Endothelial cell of hepatic sinusoid (primary cell): ENCODE measurements around the gene PHACTR2.
"Not testable (repeated sequence)": the region's sequence is repeated elsewhere in the genome, so short reads cannot be mapped to it uniquely, and the experiment has no call there.

Experiments
- in situ Hi-C: cut with HindIII; loops from 2 replicates; pipeline ENCODE4 v1.10.0; 2017; ENCODE audit warnings: low sequenced_read_pairs

PHACTR2 gene

DNA sequence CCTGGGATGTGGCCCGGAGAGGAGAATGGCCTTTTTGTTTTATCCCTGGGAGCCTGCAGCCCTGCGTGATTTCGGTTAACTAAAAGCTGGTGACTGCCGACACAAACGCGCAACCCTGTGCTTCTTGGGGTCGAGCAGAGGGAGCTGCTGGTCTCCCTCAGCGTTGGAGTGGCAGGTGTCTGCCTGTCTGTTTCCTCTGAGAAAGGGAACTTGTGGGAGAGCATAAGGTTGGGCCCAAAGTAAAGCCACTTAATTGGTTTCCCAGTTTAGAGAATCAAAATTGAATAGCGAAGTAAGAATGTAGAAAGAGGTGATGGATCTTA lies 165.9 kb downstream of the PHACTR2 start:
- in situ Hi-C loops = no loop called here

DNA sequence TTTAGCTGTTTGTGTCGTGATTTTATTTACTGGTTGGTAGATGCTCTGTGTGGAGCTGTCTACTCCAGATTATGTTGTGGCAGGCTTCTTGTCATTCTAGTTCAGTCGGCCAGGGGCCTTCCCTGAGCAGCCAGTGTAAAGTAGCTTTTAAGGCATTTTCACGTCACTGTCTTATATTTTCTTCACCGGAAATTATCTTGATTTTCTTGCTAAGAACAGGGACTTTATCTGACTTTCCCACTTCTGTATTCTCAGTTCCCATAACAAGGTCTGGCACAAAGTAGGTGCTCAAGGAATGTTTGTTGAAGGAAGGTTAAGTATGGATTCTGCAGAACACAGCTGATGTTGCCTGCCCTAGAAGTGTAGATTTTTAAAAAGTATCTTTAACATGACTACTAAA lies 166.2 kb downstream of the PHACTR2 start:
- in situ Hi-C loops = no loop called here

DNA sequence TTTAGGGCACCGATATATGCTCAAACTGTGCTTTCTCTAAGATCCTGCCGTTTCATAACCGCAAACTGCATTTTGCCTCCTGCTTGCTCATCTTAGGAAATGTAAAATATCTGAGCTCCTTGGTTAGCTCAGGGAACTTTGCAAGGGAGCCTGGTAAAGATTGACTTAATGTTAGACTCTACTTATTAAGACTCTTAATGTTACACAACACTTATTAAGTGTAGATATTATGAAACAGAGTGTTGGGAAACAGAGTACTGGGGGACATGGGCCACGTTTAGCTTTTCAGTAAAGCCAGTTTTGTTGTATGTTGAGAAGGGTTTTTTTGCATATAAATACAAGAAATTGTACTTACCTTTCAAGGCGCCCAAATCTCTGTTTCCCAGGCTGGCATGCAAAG lies 167.3 kb downstream of the PHACTR2 start:
- in situ Hi-C loops = no loop called here

DNA sequence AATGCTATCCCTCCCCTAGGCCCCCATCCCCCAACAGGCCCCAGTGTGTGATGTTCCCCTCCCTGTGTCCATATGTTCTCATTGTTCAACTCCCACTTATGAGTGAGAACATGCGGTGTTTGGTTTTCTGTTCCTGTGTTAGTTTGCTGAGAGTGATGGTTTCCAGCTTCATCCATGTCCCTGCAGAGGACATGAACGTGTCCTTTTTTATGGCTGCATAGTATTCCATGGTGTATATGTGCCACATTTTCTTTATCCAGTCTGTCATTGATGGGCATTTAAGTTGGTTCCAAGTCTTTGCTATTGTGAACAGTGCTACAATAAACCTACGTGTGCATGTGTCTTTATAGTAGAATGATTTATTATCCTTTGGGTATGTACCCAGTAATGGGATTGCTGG lies 173.9 kb downstream of the PHACTR2 start:
- in situ Hi-C loops = not testable (repeated sequence)

DNA sequence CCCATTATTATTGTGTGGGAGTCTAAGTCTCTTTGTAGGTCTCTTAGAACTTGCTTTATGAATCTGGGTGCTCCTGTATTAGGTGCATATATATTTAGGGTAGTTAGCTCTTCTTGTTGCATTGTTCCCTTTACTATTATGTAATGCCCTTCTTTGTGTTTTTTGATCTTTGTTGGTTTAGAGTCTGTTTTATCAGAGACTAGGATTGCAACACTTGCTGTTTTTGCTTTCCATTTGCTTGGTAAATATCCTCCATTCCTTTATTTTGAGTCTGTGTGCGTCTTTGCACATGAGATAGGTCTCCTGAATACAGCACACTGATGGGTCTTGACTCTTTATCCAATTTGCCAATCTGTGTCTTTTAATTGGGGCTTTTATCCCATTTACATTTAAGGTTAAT lies 177.3 kb downstream of the PHACTR2 start:
- in situ Hi-C loops = loop anchor here (5.0 kb wide), 1 partner anchor 33 kb away; no protein-coding TSS in a partner anchor

DNA sequence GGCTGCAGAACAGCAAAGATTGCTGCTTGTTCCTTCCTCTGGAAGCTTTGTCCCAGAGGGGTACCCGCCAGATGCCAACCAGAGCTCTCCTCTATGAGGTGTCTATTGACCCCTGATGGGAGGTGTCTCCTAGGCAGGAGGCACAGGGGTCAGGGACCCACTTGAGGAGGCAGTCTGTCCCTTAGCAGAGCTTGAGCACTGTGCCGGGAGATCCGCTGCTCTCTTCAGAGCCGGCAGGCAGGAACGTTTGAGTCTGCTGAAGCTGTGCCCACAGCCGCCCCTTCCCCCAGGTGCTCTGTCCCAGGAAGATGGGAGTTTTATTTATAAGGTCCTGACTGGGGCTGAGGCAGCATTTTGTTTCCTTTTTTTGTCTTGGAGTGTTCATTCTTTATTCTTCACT lies 179.0 kb downstream of the PHACTR2 start:
- in situ Hi-C loops = loop anchor here (5.0 kb wide), 1 partner anchor 34 kb away; no protein-coding TSS in a partner anchor

DNA sequence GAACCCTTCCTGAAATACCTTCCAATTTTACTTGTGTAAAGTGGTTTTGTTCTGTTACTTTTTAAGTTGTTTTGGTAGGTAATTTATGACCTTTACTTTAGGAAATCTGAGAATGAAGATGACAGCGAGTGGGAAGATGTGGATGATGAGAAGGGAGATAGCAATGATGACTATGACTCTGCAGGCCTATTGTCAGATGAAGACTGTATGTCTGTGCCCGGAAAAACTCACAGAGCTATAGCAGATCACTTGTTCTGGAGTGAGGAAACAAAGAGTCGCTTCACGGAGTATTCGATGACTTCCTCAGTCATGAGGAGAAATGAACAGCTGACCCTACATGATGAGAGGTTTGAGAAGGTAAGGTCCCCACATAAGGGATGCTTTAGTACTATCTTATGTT lies 179.9 kb downstream of the PHACTR2 start:
- in situ Hi-C loops = loop anchor here (5.0 kb wide), 1 partner anchor 35 kb away; no protein-coding TSS in a partner anchor

DNA sequence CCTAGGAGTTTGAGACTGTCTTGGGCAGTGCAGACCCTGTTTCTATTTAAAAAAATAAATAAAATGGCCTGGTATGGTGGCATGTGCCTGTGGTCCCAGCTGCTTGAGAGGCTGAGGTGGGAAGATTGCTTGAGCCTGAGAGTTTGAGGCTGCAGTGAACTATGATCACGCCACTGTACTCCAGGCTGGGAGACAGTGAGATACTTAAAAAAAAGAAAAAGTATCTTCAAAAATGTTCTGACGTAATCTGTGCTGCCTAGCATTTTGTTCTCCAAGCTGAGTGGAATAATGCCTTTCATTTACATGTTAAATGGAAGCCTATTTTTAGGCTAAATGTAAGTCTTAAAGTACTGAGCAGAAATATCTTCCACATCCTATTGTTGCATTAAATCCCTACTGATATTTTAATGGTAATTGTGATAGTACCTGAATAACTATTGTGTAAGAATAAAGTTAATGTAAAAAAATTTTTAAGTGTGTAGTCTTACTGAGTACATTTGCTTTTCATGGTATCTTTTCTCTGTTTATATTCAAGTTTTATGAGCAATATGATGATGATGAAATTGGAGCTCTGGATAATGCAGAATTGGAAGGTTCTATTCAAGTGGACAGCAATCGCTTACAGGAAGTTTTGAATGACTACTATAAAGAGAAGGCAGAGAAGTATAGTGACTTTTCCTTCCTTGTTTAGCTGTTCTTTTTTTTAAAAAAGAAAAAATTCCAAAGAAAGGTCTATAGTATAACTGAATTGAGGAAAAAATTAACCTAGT lies 182.3 kb downstream of the PHACTR2 start:
- in situ Hi-C loops = loop anchor here (5.0 kb wide), 1 partner anchor 38 kb away; no protein-coding TSS in a partner anchor

DNA sequence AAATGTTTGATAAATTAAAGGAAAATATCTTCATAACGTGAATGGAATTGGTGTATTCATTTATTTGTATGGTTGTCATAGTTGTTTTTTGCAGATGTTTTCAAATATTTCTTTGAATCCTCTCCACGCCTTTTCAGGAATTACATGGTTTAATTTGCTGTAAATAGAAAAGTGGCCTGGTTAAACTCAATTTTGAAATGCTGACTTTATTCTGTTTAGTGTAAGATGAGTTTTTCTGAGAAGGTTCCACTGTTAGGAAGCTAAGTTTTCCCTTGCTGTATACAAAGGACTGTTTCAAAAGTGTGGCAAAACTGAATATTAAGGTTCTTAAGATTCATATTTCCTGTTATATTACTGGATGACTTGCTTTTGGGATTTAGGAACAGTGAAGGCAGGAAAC lies 186.0 kb downstream of the PHACTR2 start:
- in situ Hi-C loops = no loop called here

DNA sequence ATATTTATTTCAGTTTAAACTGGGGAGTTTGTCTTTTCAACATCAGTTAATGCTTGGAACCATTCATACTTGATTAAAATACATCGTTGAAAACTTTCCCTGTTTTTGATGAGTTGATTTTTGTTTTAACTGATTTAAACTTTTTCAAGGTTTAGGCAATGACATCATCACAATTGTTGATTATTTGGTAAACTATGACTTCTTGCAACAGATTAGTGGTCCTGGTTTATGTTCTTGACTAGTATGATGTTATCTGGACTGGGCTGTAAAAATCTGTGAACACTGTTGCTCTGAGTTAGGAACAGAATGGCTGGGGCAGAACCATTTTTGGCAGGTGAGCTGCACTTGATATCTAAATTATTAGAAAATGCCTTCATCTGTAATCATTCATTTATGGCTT lies 186.5 kb downstream of the PHACTR2 start, which contains the start of gene ZC2HC1B:
Gene ZC2HC1B (plus strand): TSS at position 241 of the 400 bp plus-strand sequence. CDS start 66 bp downstream, at position 307.
- in situ Hi-C loops = no loop called here

DNA sequence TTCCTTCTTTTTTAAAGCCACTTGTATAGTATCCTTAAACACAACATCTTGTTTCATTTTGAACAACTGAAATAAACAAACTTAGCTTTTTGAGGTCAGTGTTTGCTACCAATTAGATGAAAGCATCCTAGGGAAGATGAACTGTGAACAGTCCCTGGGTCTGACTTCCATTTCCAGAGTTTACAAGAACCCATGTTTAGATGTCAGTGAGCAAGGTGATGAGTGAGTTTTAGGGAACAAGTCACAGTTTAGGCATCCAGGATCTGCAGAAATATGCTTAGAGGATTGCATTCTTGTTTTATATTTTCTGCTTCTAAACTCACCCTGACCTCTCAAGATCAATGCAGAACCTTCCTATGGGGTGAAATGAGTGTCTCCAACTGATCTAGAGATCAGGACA lies 189.5 kb downstream of the PHACTR2 start:
- in situ Hi-C loops = no loop called here

DNA sequence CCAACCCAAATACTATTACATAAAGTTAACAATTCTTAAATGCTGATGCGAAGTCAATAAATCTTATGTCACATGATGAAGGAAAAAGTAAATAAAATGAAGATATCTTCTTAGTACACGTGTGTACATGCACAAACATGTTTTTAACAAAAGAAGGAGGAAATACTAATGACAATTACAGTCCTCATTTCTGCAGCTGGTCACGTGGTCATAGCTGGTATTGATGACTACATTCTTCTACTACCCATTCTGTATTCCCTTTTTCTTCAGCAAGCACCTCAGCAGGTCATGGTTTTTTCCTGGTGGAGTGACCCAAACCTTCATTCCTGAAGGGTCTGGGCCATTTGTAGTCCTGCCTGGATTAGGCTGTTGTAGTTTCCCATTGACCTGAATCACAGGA lies 191.0 kb downstream of the PHACTR2 start:
- in situ Hi-C loops = not testable (repeated sequence)

DNA sequence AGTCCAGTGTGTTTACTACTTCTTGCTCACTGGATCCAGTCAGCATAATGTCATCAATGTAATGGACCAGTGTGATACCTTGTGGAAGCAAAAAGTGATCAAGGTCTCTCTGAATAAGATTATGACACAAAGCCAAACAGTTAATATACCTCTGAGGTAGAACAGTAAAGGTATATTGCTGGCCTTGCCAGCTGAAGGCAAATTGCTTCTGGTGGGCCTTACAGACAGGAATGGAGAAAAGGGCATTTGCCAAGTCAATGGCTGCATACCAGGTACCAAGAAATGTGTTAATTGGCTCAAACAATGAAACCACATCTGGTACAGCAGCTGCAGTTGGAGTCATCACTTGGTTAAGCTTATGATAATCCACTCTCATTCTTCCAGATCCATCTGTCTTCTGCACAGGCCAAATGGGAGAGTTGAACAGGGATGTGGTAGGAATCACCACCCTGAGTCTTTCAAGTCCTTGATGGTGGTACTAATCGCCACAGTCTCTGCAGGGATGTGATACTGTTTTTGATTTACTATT lies 193.5 kb downstream of the PHACTR2 start:
- in situ Hi-C loops = not testable (repeated sequence)

DNA sequence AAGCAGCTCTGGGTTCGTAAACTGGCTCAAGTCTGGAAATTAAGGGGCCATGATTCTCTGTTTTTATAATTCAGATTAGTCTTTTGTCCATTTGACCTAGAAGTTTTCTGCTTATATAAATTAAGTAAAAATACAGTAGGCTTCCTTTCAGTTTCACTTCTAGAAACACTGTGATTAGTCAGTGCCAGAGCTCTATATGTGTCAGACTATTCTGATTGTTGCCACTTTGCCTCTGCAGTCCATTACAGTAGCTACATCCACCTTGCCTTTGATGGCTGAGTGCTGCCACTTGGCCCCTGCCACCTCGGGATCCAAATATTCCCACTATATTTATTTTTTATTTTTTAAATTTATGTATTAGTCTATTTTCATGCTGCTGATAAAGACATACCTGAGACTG lies 194.4 kb downstream of the PHACTR2 start:
- in situ Hi-C loops = no loop called here

DNA sequence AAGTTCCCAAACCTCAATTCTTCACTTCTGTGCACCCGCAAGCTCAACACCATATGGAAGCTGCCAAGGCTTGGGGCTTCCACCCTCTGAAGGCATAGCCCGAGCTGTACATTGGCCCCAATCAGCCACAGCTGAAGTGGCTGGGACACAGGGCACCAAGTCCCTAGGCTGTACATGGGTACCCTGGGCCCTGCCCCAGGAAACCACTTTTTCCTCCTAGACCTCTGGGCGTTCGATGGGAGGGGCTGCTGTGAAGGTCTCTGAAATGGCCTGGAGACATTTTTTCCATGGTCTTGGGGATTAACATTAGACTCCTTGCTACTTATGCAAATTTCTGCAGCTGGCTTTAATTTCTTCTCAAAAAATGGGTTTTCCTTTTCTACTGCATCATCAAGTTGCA lies 195.8 kb downstream of the PHACTR2 start:
- in situ Hi-C loops = not testable (repeated sequence)

DNA sequence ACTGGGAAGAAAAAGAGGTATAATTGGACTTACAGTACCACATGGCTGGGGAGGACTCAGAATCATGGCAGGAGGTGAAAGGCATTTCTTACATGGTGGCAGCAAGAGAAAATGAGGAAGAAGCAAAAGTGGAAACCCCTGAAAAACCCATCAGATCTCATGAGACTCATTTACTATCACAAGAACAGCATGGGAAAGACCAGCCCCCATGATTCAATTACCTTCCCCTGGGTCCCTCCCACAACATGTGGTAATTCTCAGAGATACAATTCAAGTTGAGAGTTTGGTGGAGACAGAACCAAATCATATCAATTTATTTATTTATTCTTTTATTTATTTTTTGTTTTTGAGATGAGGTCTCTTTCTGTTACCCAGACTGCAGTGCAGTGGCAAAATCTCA lies 196.7 kb downstream of the PHACTR2 start:
- in situ Hi-C loops = not testable (repeated sequence)

DNA sequence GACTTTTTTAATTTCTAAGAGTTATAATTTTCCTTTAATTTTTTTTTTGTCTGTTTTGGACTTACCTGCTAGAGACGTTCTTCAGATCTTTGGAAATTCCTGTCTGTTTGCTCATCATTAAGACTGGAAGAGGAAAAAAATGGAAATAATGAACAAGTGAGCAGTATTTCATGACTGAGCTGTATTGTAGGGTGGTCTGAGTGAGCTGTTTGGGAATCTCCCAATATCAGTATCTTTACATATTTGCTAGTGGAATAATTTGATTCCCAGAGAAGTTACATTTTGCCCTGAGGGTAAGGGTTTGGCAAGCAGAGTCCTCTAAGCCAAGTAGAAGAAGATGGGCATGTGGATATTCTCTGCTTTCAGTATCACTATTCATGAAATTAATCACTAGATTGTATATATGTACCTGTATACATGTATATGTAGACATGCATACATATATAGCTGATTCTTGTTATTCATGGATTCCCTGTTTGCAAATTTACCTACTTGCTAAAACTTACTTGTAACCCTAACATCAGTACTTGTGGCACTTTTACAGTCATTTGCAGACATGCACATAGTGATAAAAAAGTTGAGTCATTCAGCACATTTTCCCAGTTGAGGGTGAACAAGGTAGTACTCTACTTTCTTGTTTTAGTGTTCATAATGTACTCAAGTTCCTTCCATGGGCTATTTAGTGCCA lies 200.0 kb downstream of the PHACTR2 start:
- in situ Hi-C loops = no loop called here

DNA sequence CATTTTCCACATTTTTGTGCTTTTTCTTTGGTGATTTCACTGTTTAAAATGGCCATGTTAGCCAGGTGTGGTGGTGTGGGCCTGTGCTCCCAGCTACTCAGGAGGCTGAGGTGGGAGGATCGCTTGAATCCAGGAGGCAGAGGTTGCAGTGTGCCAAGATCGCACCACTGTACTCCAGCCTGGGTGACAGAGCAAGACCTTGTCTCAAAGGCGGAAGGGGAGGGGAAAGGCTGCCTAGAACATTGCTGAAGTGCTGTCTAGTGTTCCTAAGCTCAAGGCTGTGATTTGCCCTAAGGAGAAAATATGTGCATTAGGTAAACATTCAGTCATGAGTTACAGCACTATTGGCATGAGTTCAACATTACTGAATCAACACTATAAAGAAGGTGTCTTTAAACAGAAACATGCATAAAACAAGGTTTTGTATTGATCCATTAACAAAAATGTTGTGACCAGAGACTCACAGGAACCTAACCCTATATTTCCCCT lies 200.6 kb downstream of the PHACTR2 start:
- in situ Hi-C loops = no loop called here

DNA sequence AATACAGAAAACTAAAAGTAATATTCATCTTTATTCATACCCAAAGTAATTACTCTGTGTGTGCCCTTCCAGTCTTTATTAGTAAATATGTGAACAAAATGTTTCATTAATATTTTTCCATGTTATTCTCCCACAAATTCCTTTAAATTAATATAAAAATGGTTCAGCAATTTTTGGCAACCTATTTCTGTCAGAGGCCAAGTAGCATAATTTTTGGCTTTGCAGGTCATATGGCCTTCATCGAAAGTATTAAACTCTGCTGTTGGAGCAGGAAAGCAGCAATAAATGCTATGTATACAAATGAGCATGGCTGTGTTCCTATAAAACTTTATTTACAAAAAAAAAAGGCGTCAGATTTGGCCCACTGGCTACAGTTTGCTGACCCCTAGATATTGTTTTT lies 202.6 kb downstream of the PHACTR2 start:
- in situ Hi-C loops = loop anchor here (5.0 kb wide), 1 partner anchor 87 kb away; no protein-coding TSS in a partner anchor
